OCI-LY7 (cell line): ENCODE measurements around the gene UQCC5. TPM values are rescaled to one million over a fixed set of nuclear protein-coding genes. Genes with fewer than 3 reads are reported as not detected.

ENCODE experiments used
- BruUV-seq: library from RNA; stranded (reverse); fragments of 400-500 nt; replicated peaks from 2 replicates; lab custom pipeline; 2021; lab: Mats Ljungman, UMichigan
- CTCF ChIA-PET: fragments of 300-600 bp; sonication (Branson Sonifier 250); formaldehyde crosslinking; loops from one replicate; lab custom pipeline; 2022; ENCODE audit warnings: antibody characterized with exemption; ENCODE audit not compliant: unreplicated experiment; lab: Charles Lee
- POLR2A ChIA-PET: fragments of 300-600 bp; sonication (Branson Sonifier 250); formaldehyde crosslinking; loops from one replicate; lab custom pipeline; 2022; ENCODE audit warnings: antibody characterized with exemption; lab: Charles Lee
- DNase-seq: peaks from one replicate; pipeline ENCODE4 v3.0.0-alpha.2; 2015; ENCODE audit warnings: low spot score
- H2AFZ ChIP-seq: fragments of 200-600 bp; sonication (generic), shearing (Covaris generic); 2 replicates; pipeline ENCODE4 v1.6.1; 2014; ENCODE audit warnings: mild to moderate bottlenecking, antibody characterized with exemption, low read length, moderate library complexity
- H3K27ac ChIP-seq: fragments of 200-600 bp; sonication (generic); 2 replicates; pipeline ENCODE4 v1.5.1; 2014; ENCODE audit warnings: mixed run types, low read depth, mild to moderate bottlenecking, moderate library complexity, low read length, inconsistent platforms; ENCODE audit not compliant: poor library complexity, severe bottlenecking
- H3K36me3 ChIP-seq: fragments of 200-600 bp; sonication (generic); 2 replicates; pipeline ENCODE4 v1.6.1; 2014; ENCODE audit warnings: mild to moderate bottlenecking, antibody characterized with exemption, low read length, moderate library complexity, mixed read lengths; ENCODE audit not compliant: insufficient read depth
- H3K4me1 ChIP-seq: fragments of 200-600 bp; sonication (generic); 2 replicates; pipeline ENCODE4 v1.5.1; 2014; ENCODE audit warnings: mild to moderate bottlenecking, low read length; ENCODE audit not compliant: insufficient read depth, poor library complexity, severe bottlenecking
- H3K4me2 ChIP-seq: fragments of 200-600 bp; sonication (generic); 2 replicates; pipeline ENCODE4 v1.6.1; 2014; ENCODE audit warnings: mild to moderate bottlenecking, low read length
- H3K4me3 ChIP-seq: fragments of 200-600 bp; sonication (generic); 2 replicates; pipeline ENCODE4 v1.5.1; 2014; ENCODE audit warnings: mild to moderate bottlenecking, low read depth, low read length; ENCODE audit not compliant: poor library complexity, severe bottlenecking
- H3K79me2 ChIP-seq: fragments of 200-600 bp; sonication (generic); 2 replicates; pipeline ENCODE4 v1.6.1; 2016; ENCODE audit warnings: low read depth, mild to moderate bottlenecking, low read length, moderate library complexity, mixed read lengths; ENCODE audit not compliant: insufficient read depth
- H3K9me2 ChIP-seq: fragments of 200-600 bp; sonication (generic); 2 replicates; pipeline ENCODE4 v1.6.1; 2016; ENCODE audit warnings: mild to moderate bottlenecking, low read length, mixed read lengths; ENCODE audit not compliant: insufficient read depth
- H3K9me3 ChIP-seq: fragments of 200-600 bp; sonication (generic); 2 replicates; pipeline ENCODE4 v1.6.1; 2014; ENCODE audit warnings: mild to moderate bottlenecking, mixed run types, low read length, mixed read lengths
- H4K20me1 ChIP-seq: fragments of 200-600 bp; sonication (generic); 2 replicates; pipeline ENCODE4 v1.6.1; 2014; ENCODE audit warnings: mild to moderate bottlenecking, antibody characterized with exemption, low read length, moderate library complexity, mixed read lengths; ENCODE audit not compliant: insufficient read depth
- CTCF ChIP-seq: fragments of 200-600 bp; sonication (generic); conservative IDR thresholded peaks from 2 replicates; pipeline ENCODE4 v1.5.1; 2014; ENCODE audit warnings: mild to moderate bottlenecking, antibody characterized with exemption, low read length, moderate library complexity, mixed read lengths
- EZH2phosphoT487 ChIP-seq: fragments of 200-600 bp; sonication (generic); IDR thresholded peaks from 2 replicates; pipeline ENCODE4 v1.6.1; 2018; ENCODE audit warnings: low read depth, borderline replicate concordance, mild to moderate bottlenecking, mixed run types, antibody characterized with exemption, low read length, moderate library complexity, mixed read lengths
- intact Hi-C: fragments of 100-400 bp; cut with micrococcal nuclease; formaldehyde crosslinking; loops from one replicate; pipeline ENCODE4 v1.10.0; 2022; ENCODE audit not compliant: unreplicated experiment
- total RNA-seq, 2 experiments: library from RNA; depleted of rRNA in 1 of 2; stranded (reverse); fragments of >200 nt in 1 of 2; shearing (Covaris generic) in 1 of 2; gene quantifications; 2 replicates each; pipeline ENCODE4 v1.2.3, GENCODE V29; 2014 to 2022

The UQCC5 gene
- total RNA-seq, 2 experiments from 2014 or later = 18.4 to 25.6 TPM

- Histone ChIP-seq H3K4me1 (no peaks in the 10 kb centered on the region), H2AFZ (no peak overlapping the region), H3K36me3 (peaks cover 34% of the 10 kb centered on the region), H4K20me1 (no peaks in the 10 kb centered on the region), H3K9me3 (no peaks in the 10 kb centered on the region), H3K4me3 (no peak overlapping the region), H3K4me2 (no peak overlapping the region), H3K79me2 (no peaks in the 10 kb centered on the region), H3K27ac (no peak overlapping the region), H3K9me2 (no peaks in the 10 kb centered on the region)
- TF ChIP-seq CTCF (no peak), EZH2phosphoT487 (no peak)
- CTCF ChIA-PET = no interaction called here
- DNase-seq = no peak
- intact Hi-C loops = no loop called here
- POLR2A ChIA-PET = no interaction called here
- BruUV-seq = no TSS peak
Measured at GRCh38 chr3:52523386-52524257, 12.8 kb upstream of the UQCC5 start.

- Histone ChIP-seq H3K4me3 (no peak overlapping the region), H2AFZ (no peak overlapping the region), H3K4me2 (no peak overlapping the region), H3K9me2 (no peaks in the 10 kb centered on the region), H3K4me1 (no peaks in the 10 kb centered on the region), H4K20me1 (no peaks in the 10 kb centered on the region), H3K27ac (no peak overlapping the region), H3K36me3 (peaks cover 34% of the 10 kb centered on the region), H3K9me3 (no peaks in the 10 kb centered on the region), H3K79me2 (no peaks in the 10 kb centered on the region)
- no peak for DNase-seq
- ChIA-PET CTCF (no interaction called here), POLR2A (no interaction called here)
- TF ChIP-seq EZH2phosphoT487 (no peak), CTCF (no peak)
- no TSS peak for BruUV-seq
- intact Hi-C loops = no loop called here
Measured at GRCh38 chr3:52524258-52524751, 12.1 kb upstream of the UQCC5 start.
